Stimulated activated CD4-positive, alpha-beta T cell treated with anti-CD3 and anti-CD28 coated beads, Interleukin-4, amount 100 ng/mL, for 4 hours (primary cell): Measurements from ENCODE around the gene ADAMTS17.

Experiments used
- DNase-seq, 2 experiments: peaks; one replicate each; pipeline ENCODE4 v3.0.0-alpha.2; 2020

The ADAMTS17 gene

DNA sequence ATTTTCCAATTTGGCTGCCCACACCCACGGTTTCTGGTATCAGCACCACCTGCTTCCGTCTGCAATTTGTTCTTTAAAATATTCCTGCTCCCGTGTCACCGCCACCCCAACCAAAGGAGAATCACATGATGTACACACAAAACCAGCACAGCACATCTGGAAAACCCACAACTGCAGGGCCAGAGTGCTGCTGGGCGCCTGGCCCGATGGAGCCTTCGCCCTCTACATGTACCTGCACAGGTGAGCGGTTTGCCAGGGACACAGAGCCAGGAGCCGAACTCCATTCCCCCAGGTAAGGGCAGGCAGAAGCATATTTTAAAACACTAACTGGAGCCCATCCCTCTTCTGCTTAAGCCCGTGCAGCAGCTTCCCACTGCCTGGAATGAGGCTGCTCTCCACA lies 75.6 kb downstream of the ADAMTS17 start:
- no peak for DNase-seq

DNA sequence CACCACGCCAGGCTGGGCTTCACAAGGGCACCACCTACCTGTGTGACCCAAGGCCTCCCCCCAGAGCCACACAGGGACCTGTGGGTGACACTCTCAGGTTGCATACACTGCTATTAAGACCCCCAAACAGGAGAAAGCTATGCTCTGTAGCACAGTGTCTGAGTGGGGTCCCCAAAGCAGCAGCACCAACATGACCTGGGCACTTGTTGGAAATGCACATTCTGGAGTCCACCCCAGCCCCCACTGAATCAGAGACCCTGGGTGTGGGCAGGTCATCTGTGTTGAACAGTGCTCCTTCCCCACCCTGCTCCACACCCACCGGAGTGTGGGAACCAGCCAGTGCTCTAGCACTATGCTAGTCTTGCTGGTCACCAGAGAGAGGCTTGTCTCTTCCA lies 76.1 kb downstream of the ADAMTS17 start:
- no peak for DNase-seq

DNA sequence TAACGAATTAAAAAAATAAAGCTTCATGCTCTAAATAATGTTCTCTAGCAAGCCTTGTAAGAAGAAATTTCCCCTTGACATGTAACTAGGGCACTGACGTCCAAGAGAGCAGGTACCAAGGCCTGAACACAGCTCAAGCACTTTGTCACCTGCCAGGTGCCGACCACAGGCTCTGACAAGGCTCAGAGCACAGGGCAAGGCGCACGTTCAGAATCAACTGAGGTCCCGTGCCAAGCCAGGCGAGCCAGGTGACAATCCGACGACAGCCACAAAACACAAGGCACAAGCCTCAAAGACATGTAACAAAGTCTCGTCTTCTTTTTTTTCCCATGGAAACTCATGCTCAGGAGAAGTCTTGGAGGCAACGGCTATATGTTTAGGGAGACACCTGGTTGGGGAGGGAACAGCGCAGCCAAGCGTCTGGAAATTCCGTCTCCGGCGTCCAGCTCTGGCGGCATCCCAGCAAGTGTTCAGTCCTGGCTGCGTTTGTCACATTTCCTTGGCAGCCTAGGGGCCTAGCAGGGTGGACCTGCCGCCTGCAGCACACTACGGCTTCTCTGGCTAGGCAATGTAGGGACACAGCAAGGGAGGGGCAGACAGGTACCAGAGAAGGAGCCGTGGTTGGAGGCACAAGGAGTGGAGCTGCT lies 76.7 kb downstream of the ADAMTS17 start:
- no peak for DNase-seq

DNA sequence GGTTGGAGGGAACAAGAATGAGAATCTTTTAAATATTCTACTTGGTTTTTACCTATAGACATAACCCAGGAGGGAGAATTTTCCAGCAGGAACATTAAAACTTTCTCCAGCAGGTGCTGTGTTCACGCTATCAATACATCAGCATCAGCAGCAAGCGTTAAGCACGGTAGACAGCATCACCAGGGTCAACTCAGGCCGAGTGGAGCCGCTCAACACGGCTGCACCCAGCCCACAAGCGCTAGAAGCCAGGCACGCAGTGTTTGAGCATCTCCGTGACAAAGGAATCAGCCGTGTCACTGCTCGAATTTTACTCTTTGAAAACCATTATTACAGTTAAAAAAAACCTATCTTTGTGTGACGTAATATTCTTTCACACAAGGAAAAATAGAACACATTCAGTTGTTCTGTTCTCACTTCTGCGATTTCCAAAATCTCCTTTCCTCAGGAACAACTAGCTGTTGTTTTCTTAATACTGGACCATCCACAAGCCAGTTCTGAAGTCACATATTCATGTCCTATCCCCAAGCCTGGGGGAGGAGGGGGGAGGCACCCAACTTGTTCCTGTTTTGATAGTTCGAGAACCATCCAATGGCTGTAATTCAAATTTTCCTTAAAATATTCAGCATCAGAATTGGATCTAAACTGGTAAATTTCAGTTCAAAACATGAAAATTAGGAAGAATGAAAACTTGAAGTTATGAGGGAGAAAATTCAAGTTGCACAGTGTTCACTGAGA lies 77.9 kb downstream of the ADAMTS17 start:
- no peak for DNase-seq

DNA sequence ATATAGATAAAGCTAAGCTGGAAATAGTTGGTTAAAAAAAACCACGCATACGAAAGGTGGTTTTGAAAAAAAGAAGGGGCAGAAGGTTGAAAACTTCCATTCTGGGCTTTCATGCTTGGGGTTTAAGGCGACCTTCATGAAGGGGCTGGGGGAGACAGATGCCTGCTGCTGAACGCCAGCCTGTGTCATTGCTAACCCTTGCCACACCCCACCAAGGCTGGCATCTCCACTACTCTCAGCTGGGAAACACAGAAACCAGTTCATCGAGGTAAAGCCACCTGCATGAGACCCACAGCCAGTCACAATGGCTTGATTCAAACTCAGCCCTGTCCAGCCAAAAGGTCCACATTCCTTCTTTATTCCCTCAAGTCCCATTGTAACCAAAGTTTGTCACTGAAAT lies 78.7 kb downstream of the ADAMTS17 start:
- DNase-seq = no peak

DNA sequence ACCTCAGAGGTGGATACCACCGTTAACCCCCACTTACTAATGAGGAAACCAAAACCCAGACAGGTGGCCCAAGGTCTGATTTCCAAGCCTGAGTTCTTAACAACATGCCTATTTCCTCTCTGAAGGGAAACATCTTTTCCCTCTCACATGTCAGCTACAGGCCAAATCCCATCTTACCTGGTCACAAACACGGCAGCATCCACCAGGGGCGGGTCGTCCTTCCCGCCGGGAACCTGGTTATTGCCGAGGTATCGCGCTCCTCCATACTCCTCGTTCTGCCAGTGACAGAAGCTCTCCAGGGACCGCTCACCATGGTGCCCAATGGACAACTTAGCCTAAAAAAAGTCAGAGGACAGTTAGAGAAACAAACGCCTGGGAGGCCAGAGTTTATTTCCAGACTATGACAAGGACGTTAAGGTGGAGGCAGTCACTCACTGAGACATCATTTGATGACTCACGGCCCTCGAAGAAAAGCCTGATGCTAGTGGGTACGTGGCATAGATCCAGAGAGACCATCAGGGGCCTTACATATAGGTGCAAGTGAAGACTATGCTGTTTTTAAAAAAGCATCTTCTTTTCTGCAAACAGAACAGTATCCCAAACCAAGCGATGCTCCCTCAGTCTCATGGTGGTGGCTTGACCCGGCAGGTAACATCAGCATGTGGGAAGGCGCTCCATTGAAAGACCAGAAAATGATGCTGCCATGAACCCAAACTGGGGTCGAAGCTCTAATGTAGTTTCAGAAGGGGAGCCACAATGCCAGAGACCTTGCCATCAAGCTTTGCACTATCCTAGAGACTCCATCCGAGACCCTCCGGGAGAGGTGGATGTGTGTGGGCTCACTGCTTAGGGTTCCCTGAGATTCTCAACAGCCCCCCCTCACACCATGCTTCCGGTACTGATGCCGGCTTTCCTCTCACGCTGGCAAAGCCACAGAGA lies 80.2 kb downstream of the ADAMTS17 start:
- no peak for DNase-seq

DNA sequence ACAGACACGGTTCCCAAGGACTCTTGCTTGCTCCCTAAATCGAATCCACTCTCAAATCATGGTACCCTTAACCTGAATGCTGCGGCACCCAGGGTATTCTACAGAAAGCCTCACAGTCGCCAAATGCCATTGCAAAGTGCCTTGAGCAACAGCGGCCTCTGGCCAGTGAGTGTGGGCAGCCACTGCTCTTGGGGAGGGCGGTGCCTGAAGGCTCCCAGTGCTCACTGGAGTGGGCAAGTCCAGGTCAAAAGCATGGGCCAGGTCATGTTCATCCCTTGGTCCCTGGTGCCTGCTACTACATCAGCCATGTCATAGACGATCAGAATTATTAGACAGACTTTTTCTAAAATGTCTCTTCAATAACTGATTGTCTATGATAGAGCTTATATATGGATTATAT lies 82.5 kb downstream of the ADAMTS17 start:
- no peak for DNase-seq

DNA sequence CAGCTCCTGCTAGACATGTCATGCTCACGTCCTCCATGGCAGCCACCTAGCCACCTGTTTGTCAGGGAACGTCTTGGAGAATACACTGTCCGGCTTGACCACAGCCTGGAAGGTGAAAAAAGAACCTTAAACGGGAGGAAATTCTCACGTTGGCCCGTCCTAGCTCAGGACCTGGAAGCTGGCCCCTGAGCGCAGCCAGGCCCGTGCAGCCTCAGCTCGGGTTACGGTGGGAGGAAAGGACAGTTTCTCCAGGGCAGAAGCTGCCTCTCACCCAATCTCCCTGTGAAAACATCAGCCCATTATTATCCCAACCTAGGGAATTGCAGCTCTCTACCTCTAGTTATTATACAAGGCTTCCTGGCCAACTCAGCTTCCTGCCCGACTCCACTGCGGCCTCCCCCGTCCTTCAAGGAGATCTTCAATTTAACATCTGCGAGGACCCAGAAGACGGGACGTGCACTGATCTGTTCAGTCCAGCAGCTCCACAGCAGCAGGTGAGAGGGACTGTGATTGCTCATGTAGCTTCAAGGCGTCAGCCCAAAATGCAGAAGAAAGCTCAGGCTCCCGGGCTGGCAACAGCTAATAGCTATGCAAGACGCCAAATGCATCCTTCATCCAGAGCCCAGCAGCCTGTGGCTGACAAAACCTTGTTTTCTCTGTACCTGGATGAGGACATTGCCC lies 84.7 kb downstream of the ADAMTS17 start:
- DNase-seq = no peak

DNA sequence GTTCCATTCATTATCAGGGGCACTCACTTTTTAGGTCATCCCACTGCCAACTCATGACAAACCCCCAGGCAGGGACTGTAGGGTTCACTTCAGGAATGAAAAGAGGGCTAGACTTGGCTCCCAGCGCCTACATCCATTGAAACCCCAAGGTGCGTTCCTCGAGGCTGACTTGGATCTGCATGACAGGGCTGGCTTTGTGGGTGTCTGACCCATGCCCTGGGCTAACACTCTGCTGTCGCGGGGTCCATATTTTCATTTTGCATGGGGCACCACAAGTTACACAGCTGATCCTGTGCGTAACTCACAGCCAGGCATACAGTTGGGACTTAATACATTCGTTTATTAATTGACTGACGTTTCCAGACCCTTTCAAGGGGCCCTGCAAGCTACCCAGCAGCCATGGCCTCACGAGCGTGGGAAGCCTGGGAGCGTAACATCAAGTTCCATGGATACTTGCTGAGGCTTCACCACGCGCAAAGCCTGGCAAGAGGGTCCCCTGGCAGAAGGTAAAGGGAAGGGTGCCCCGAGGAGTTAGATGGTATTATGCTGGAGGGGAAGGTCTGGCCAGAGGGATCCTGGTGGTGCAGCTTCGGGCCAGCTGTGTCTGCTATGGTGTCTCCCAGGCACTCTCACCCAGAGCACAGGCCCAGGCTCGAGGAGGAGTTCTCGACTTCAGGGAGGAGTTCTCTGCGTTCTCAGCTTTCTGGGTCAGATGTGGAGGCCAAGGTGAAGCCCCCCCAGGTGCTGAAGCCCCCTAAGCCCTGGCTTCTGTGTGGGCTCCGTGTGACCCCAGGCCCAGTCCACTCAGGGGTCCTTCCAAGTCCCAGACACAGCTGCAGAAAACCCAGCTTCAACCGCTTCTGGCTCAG lies 85.4 kb downstream of the ADAMTS17 start:
- DNase-seq = no peak

DNA sequence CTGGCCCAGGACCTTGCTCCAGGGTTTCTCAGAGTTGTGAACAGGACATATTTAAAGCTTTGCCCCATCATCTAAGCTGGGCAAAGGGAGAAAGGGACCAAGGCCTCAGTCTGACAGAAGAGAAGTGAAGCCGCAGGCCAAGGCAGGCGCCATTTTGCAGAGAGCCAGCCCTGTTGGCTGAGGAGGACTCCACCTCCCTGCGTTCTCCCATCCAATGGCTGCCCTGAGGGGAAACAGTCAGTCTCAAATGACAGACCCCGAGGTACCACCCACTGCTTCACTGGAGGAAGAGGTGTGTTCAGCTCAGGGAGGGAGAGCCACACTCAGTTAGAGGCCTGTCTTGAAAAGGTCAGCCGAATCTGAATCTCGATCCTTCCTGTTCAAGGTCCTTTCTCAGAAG lies 86.1 kb downstream of the ADAMTS17 start:
- DNase-seq = no peak

DNA sequence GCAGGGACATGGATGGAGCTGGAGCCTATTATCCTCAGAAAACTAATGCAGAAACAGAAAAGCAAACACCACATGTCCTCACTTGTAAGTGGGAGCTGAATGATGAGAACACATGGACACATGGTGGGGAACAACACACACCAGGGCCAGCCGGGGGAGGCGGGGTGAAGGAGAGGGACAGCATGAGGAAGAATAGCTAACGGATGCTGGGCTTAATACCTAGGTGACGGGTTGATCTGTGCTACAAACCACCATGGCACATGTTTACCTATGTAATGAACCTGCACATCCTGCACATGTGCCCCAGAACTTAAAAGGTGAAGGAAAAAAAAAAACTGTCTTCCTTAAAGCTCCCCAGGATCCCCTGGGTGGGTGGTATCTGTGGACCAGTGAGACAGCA lies 87.1 kb downstream of the ADAMTS17 start:
- DNase-seq = no peak

DNA sequence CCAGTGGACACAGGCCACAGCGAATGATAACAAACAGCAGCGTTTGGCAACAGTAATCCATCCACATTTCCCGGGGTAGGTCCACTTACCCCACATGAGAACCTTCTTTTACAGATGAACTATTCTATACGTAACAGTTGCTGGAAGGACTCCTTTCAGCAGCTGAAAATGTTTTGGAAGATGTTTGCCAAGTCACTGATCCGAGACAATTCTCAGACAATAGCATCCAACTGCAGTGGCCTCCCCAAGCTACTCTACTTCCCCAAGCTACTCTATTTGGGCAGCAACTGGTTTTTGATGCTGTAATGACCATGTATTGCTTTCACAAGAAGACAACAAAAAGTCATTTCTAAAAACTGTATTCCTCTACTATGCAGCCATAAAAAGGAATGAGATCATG lies 87.5 kb downstream of the ADAMTS17 start:
- DNase-seq = no peak

DNA sequence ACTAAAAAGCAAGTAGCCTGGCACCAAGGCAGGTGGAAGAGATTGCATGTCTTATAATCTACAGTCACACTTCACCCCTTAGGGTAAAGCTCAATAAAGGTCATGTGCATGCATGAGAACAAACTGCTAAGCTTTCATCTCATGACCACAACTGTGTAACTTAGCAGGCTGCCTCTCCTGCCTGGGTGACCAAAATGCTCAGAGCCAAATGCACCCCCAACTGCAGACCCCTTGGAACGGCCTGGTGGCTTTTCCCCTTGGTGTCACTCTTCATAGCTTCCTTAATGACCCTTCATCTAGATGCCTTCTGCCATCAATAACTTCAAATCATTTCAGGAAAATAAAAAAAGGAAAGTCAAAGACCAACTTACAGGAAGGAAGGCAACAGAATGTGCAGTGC lies 88.1 kb downstream of the ADAMTS17 start:
- DNase-seq = no peak

DNA sequence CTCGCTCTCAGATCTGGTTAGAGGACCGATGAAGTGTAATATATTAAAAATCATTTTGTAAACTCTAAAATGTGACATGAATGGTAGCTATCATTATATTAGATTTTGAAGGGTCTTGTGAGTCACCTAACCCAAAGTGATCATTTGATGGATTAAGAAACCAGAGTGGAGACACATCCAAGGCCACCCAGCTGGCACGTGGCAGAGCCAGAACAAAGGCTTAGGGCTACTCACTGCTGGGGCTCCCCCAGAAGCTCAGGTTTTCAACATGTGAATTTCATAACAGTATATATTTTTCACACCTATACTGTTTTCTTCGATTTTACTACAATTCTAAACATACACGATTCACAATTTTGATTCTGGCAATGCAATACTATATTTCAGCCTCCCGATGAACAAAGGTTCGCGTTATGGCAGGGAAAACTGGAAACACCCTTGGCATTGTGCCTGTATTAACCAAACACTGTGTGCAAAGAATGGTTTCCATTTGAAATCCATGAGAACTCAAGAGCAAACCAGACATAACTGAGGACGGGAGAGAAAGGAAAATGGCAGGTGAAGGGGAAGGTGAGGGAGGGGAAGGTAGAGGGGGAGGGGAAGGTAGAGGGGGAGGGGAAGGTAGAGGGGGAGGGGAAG lies 88.9 kb downstream of the ADAMTS17 start:
- no peak for DNase-seq

DNA sequence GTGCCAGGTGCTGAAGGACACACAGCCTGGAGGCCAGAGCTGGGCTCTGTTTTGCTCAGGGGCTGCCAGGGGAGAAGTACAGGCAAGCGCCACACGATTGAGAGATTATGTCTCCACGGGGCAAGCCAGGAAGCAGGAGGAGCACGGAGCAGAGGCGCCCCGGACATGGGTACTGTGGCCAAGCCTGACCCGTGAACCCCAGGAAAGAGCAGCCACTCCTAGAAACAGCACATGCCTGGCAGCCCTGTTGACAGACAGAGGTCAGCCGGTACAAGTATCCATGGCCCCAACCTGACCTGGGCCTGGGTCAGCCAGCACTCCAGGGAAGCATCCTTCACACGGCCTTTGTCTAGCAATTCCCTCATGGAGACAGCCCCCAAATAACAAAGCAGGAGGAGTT lies 89.4 kb downstream of the ADAMTS17 start:
- DNase-seq = no peak

DNA sequence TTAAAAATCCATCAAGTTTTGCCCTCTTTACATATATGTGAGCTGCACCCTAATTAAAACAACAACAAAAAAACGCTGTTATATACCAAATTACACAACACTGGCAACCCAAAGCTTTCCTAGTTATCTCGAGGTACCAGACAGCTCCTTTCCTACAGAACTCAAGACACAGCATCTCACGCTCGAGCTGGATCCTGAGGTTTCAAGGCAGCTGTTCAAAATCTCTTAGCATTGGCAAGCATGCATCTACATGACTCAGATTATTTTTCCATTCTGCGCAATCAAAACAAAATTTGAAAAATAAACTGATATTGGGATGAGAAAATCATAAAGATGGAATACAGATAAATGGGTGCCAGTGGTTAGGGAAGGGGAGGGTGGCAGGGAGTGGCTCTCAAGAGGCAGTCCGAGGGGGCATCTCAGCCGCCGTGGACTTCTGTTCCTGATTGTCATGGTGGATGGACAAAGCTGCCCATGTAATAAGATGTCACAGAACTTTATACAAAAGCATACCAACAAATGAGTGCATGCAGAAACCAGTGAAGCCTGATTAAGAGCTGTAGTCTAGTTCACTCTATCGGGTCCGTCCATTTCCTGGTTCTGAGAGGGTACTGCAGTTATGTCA lies 91.5 kb downstream of the ADAMTS17 start:
- no peak for DNase-seq

DNA sequence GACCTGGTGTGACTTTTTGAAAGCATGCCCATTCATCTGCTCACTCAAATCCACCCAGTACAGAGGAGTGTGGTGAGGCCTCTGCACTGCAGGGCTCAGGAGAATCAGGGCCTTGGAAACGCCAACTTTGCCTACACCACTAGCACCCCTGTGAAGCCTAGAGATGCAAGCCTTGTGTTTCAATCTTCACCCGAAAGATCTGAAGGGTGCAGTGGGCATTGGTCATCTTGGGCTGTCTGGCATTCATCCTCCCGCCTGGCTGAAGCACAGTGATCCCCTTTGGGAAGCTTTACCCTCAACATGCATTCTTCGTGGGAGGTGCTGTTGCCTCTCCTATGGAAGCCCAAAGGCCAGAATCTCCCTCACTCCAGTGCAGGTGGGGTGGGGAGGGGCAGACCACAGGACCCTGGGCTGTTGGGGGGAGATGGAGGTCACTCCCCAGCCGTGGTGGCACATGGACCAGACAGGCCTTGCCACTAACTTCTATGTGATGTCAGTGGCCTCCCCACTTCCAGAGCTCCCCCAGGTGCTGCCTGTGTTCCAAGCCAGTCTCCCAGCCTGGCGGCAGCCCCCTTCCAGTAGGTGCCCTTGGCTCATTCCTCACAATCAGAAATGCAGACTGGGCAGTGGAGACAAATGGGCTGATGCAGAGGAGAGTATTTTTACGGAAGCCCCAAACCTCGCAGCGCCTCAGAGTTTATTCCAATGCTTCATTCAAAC lies 92.5 kb downstream of the ADAMTS17 start:
- DNase-seq = no peak

DNA sequence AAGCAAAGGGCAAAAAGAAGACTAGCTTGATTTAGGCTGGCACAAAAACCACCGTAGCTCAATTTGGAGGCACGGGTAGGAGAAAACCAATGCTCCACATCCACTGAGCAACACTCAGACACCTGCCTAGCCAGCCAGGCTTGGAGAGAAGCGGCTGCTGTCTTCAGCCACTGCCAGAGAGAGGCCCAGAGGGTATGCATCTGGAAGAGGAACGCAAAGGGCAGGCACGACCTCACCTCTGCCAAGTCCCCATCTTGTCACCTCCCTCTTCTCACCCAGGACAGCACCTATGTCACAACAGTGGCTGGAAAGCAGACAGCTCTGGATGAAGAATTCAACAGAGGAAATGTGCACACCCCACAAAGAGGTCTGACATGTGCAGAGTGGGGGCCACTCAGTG lies 93.5 kb downstream of the ADAMTS17 start:
- DNase-seq = no peak

DNA sequence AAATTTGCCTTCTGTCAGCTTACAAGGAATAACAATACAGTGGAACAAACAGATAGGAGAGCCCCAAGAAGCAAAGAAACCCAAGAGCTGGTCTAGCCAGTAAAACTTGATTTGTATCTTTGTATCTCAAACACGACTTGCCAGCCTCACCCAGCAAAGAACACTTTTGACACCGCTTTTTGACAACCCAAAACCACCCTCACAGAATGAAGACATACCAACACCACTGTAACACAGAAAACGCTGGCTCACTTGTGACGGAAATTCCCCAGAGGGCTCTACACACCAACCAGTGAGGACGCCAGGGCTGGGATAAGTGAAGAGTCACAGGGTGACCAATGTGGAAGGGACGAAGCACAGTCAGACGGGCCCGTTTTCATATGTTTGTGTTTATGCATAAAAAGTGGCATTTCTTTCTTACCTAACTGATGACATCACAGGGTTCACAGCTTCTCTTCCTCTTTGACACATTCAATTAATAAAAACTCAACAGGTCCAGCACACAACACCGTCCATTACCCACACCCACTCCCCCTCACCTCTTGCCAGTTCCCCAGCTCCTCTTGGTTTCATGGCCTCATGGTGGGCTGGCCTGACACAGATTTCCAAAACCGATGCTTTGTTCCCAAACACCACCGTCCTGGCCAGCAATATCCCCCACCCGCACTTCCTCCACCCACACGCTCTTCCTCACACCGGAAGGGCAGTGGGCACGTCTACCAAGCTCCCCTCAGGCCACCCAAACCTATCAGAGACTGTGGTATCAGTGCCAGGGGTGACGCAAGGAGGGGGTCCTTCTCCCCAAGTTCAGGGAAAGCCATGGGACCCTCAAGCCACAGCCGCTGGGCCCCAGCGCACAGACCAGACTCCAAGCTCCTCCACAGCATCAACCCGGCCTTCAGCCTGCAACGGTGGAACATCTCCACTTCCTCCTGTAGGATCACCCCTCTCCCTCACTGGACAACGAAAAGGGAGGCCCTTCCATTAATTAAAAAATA lies 94.2 kb downstream of the ADAMTS17 start:
- DNase-seq = no peak
